Cardiac atrium fibroblast (primary cell): ENCODE measurements around the gene NXPE3. TPM values are rescaled to one million over a fixed set of nuclear protein-coding genes. Genes with fewer than 3 reads are reported as not detected.

Experiments
- total RNA-seq: library from RNA; depleted of rRNA; stranded (reverse); fragments of >200 nt; gene quantifications from 2 replicates; pipeline ENCODE4 v1.2.3, GENCODE V29; 2015

NXPE3 gene
- 13.7 and 21.4 TPM in 2 replicates for total RNA-seq

DNA sequence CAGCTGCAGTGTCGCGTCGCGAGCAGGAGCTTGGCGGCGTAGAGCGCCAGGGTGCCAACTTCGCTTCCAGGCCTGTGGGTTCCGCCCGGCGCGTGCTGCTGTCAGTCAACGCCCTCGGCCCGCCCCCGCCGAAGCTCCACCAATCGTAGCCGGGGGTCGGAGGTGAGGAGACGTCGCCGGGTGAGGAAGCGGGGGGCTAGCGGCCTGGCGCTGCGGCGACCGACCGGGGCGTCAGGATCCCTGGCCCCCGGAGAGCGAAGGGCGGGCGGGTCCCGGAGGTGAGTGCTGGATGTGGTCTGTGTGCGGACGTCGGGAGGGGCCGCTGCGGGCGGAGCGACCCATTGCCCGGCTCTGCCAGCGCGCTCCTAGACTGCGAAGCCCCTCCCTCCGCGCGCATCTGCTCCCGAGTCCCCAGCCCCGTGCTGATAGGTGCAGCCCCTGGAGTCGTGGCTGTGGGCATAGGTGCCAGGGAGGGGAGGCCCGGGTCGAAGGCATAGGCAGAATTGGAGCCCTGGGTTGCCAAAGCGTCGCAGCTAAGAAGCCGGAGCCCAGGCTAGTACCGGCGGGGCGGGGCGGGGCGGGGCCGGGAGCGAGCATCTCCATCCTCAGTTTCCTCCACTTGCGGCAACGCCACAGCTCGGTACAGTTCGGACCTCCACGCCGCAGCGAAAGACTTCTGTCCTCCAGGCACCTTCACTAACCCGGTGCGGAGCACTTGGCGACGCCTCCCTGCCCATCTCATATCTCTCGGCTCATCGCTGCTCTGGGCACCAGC is at the start of gene NXPE3:
Gene NXPE3 (plus strand): TSS at position 165 of the 775 bp plus-strand sequence. CDS start 6,386 bp downstream, outside the sequence.

DNA sequence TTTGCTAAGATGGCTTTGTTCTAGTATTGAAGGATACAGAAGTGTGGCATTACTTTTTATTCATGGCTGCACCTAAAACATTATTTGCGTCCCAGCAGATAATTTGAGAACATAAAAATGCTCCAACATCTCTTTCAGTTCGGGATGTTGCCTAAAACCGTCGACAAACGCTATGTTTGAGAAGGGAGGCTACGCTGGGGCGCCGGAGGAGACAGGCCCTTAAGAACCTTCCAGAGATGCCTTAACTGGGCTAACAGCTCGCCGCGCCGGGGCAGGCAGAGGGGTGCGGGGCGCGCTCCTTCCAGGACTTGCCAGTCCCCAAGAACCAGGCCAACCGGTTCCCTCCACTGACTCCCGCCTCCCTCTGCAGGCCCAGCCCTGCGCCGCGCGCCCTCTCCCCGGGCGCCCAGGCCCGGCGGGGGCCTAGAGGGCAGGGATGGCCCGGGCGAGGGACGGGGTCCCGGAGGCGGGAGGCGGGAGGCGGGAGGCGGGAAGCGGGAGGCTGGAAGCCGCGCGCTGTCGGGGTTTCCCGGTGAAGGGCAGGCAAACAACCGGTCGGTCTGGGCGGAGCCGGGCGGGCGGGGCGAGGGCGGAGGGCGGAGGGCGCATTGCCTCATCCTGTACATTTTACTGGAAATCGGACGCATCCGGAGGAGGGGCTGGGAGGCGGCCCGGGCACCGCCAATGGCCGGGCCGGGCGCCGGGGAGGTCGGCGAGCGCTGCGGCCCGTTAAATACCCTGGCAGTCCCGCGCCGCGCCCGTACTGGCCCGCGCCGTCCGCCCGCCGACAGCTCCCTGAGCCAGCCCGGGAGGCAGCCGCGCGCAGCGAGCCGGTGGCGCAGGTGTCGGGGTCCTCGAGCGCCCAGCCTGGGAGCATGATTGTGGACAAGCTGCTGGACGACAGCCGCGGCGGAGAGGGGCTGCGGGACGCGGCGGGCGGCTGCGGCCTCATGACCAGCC is 70.0 kb downstream of the NXPE3 start, which contains the start of gene NFKBIZ:
Gene NFKBIZ (plus strand): TSS at position 761 of the 960 bp plus-strand sequence. CDS start 115 bp downstream, at position 876.

Other genes starting within 250 kb of the NXPE3 start
- gene TRMT10C, start 217.3 kb upstream of the NXPE3 start, total RNA-seq = 18.8 and 21.2 TPM in 2 replicates
- gene PCNP, start 205.0 kb upstream of the NXPE3 start, total RNA-seq = 45.1 and 62.9 TPM in 2 replicates
- 11.2 and 14.3 TPM in 2 replicates for gene ZBTB11, start 102.1 kb upstream of the NXPE3 start, total RNA-seq
- 1,414 and 1,614 TPM in 2 replicates for gene RPL24, start 92.5 kb upstream of the NXPE3 start, total RNA-seq
- gene CEP97, start 54.6 kb upstream of the NXPE3 start, total RNA-seq = 6.0 and 6.9 TPM in 2 replicates
- gene NFKBIZ, start 70.3 kb downstream of the NXPE3 start, total RNA-seq = 39.2 and 47.1 TPM in 2 replicates